Brain microvascular endothelial cell (primary cell): ENCODE data around the gene SHISA6.
"Not testable (repeated sequence)": the region's sequence is repeated elsewhere in the genome, so short reads cannot be mapped to it uniquely, and the experiment has no call there.

ENCODE experiments used
- DNase-seq: peaks from one replicate; pipeline ENCODE4 v3.0.0-alpha.2; 2020
- H3K27ac ChIP-seq: fragments of 250-450 bp; sonication (Bioruptor Pico); 2 replicates; pipeline ENCODE4 v1.5.1; 2020; ENCODE audit warnings: mild to moderate bottlenecking, moderate library complexity
- H3K27me3 ChIP-seq: fragments of 250-450 bp; sonication (Bioruptor Pico); replicated peaks from 2 replicates; pipeline ENCODE4 v1.5.1; 2020; ENCODE audit warnings: mild to moderate bottlenecking
- H3K36me3 ChIP-seq: fragments of 250-450 bp; sonication (Bioruptor Pico); replicated peaks from 2 replicates; pipeline ENCODE4 v1.5.1; 2020; ENCODE audit warnings: mild to moderate bottlenecking
- H3K4me3 ChIP-seq: 2 replicates; pipeline ENCODE4 v1.5.1; 2011; ENCODE audit warnings: low read depth, mild to moderate bottlenecking, control low read depth, low read length, moderate library complexity
- CTCF ChIP-seq: IDR thresholded peaks from 2 replicates; pipeline ENCODE4 v1.5.1; 2011; ENCODE audit warnings: low read depth, mild to moderate bottlenecking, moderate library complexity, low read length, control low read depth, inconsistent platforms; ENCODE audit errors: missing control alignments
- in situ Hi-C: cut with HindIII; loops from 2 replicates; pipeline ENCODE4 v1.10.0; 2017; ENCODE audit warnings: low sequenced_read_pairs, low pct_ligation_motif_present

The SHISA6 gene

GRCh38 chr17:11304568-11304967 lies 63.6 kb downstream of the SHISA6 start:
- no peak for TF ChIP-seq CTCF
- no peaks in the 10 kb centered on the region for H3K36me3 ChIP-seq
- no peak overlapping the region for H3K27ac ChIP-seq
- H3K27me3 ChIP-seq, result no peaks in the 10 kb centered on the region
- DNase-seq, result no peak
- in situ Hi-C loops, result no loop called here
- H3K4me3 ChIP-seq, result no peak overlapping the region

- TF ChIP-seq CTCF, result no peak
- no peaks in the 10 kb centered on the region for H3K27me3 ChIP-seq
- no peak overlapping the region for H3K4me3 ChIP-seq
- no peaks in the 10 kb centered on the region for H3K36me3 ChIP-seq
- in situ Hi-C loops, result no loop called here
- no peak for DNase-seq
- no peak overlapping the region for H3K27ac ChIP-seq
Observed at GRCh38 chr17:11305524-11305923, 64.5 kb downstream of the SHISA6 start.

GRCh38 chr17:11308531-11308930 lies 67.5 kb downstream of the SHISA6 start:
- in situ Hi-C loops, result no loop called here
- Histone ChIP-seq H3K27ac (no peak overlapping the region), H3K4me3 (no peak overlapping the region), H3K27me3 (no peaks in the 10 kb centered on the region), H3K36me3 (no peaks in the 10 kb centered on the region)
- no peak for TF ChIP-seq CTCF
- no peak for DNase-seq

- no peak overlapping the region for H3K4me3 ChIP-seq
- H3K27me3 ChIP-seq, result no peaks in the 10 kb centered on the region
- no peaks in the 10 kb centered on the region for H3K36me3 ChIP-seq
- no peak overlapping the region for H3K27ac ChIP-seq
- in situ Hi-C loops, result no loop called here
- no peak for DNase-seq
- no peak for TF ChIP-seq CTCF
Observed at GRCh38 chr17:11309033-11309432, 68.0 kb downstream of the SHISA6 start.

- no peak overlapping the region for H3K4me3 ChIP-seq
- no peaks in the 10 kb centered on the region for H3K36me3 ChIP-seq
- no peak for DNase-seq
- H3K27me3 ChIP-seq, result no peaks in the 10 kb centered on the region
- H3K27ac ChIP-seq, result no peak overlapping the region
- no peak for TF ChIP-seq CTCF
- in situ Hi-C loops, result no loop called here
Observed at GRCh38 chr17:11309850-11310249, 68.8 kb downstream of the SHISA6 start.

- H3K4me3 ChIP-seq, H3K27ac ChIP-seq, in situ Hi-C loops, H3K27me3 ChIP-seq, H3K36me3 ChIP-seq, DNase-seq: not testable (repeated sequence)
Observed at GRCh38 chr17:11316451-11316850, 75.4 kb downstream of the SHISA6 start.
